ENCODE data around the gene GTF2A2.
"Not testable (repeated sequence)": the region's sequence is repeated elsewhere in the genome, so short reads cannot be mapped to it uniquely, and the experiment has no call there.

Gene GTF2A2, protein sequence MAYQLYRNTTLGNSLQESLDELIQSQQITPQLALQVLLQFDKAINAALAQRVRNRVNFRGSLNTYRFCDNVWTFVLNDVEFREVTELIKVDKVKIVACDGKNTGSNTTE

DNA sequence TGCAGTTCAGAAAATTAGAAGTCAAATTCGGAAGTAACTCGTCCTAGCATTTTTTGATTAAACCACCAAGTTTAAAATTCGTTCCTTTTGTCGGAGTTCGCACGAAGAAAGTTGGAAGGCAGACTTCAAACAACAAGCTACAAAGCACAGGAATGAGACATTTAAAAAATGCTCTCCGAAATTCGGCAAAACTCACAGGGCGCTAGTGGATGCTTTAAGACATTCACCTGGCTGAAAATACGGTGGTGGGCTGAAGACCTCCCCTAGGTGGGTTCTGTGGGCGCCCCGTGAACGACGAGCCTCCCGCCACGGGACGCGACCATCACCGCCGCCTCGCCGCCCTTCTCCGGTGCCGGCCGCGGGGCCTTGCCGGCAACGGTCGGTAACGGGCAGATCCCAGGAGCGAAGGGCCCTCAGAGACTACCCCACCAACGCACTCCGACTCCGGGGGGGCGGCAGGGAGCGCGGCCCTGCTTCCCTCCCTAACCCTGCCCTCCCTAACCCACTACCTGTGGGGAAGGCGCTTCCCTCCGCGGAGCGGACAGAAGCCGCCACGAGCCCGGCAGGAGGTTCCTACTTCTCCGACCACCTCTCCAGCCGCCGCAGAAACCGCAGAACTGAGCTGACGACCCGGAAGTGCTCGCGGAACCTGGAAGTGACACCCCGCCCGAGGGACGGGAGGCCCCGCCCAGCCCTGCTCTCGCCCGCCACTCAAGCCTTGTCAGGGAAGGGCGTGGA lies at the start of gene GTF2A2:
GTF2A2 (minus strand) TSS at position 619 of the 738 bp plus-strand sequence. CDS start 5,238 bp downstream, outside the sequence.
- DNase-seq: peak; percentile 97

DNA sequence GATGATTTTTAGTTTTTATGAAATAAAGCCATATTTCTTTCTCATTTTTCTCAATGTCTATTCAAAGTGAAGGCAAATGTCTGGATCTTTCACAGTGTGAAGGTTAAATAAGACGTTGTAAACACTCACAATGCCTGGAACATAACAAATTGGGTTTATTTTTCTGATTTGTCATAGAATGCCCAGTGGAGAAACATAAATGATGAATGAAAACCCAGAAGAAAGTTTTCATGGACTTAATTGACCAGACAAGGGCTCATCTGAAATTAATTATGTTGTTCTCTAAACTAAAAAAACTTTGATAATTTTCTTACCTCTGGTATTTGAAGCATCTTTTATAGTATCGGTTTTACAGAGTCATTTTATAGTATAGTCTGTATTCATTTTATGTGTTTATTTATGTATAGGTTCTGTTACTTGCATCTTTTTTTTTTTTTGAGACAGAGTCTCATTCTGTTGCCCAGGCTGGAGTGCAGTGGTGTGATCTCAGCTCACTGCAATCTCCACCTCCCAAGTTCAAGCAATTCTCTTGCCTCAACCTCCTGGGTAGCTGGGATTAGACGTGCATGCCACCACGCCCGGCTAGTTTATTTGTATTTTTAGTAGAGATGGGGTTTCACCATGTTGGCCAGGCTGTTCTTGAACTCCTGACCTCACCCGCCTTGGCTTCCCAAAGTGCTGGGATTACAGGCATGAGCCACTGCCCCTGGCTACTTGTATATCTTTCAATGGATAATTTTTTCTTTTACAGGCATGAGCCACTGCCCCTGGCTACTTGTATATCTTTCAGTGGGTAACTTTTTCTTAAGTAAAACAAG lies 46.9 kb upstream of the GTF2A2 start:
- no peak for DNase-seq

DNA sequence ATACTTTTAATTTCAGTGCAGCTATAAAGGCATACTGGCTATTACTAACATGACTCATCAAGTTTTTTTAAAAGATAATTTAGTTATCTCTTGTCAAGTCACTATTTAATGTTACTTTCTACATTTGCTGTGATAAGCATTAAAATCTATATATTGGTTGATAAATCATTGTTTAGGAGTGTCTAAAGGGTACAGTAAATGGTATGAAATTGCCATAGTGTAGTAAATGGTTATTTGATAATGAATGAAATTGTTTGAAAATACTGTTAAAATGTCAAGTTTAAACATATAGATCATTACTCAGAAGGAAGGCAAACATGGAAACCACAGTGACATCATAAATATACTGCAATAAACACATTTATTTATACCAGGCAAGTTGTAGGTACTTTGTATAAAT lies 45.0 kb upstream of the GTF2A2 start:
- no peak for DNase-seq

DNA sequence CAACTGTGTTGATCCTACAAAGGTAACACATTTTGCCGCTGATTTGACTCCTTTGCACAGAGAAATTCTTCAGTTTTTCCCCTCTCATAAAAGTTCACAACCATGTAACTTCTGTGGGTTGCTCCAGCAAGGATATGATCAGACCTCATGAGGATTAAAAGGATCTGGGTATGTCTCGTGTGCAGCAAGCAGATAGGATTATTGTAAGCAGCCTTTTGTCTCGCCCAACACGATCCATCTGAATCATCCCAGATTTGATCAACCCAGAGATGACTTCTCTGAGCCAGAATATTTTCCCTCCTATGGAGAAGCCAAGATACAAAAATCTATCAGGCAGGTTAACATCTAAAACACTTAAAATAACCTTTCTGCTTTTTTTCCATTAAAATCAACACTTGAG lies 44.6 kb upstream of the GTF2A2 start:
- DNase-seq: no peak

DNA sequence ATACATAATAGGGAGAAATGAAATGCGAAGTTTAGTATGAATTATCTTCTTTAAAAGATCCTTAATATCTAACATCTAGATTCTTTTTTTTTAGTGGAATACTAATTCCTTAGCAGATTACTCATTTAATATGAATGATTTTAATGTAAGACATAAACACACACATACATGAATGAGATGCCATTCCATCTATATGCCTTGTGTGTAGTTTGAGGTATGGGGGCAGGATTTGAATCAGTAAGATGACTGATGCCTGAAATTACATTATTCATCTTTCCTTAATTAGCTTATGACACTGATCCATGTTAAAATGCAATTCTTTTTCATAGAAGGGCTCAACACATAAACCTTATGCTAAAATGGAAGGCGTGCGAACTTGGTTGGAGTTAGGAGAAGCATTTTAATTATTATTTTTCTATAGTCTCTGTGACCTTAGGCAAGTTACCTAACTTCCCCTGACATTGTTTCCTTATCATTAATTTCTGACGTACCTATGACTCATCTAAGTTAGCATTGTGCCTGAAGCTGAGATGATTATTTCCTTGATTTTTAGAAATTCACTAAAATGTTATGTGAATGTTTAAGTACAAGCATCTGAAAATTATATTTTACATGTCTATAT lies 42.6 kb upstream of the GTF2A2 start:
- DNase-seq: peak; percentile 23

DNA sequence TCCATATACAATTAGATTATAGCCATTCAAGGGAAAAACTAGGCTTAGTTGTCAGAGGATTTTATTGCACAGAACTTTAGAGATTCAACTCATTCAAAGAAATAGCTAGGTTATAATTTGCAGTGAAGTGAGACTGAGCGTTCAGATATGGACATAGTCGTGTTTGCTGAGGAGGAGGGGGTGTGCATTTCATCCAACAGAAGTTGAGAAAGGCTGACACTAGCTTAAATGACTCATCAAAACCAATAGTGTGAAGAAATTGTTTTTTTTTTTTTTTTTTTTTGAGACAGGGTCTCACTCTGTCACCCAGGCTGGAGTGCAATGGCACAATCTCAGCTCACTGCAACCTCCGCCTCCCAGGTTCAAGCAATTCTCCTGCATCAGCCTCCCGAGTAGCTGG lies 40.8 kb upstream of the GTF2A2 start:
- DNase-seq: not testable (repeated sequence)

DNA sequence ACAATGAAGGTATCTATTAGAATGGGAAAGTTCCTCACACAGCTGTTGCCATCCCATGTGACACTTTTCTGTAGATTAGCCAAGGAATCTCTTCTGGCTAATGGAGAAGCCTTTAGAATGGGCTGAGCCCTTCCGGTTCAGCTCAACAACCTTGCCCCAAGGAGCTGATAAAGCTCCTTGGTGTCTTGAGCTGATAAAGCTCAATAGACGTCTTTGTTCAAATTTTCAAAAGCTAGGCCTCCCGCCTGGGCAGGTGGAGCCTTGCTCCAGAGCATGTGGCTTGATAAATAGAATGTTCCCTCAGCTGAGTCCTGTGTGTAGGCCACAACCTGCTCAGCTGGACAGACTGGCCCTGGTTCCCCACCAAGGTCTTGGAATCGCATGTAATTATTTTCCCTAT lies 39.0 kb upstream of the GTF2A2 start:
- DNase-seq: no peak

DNA sequence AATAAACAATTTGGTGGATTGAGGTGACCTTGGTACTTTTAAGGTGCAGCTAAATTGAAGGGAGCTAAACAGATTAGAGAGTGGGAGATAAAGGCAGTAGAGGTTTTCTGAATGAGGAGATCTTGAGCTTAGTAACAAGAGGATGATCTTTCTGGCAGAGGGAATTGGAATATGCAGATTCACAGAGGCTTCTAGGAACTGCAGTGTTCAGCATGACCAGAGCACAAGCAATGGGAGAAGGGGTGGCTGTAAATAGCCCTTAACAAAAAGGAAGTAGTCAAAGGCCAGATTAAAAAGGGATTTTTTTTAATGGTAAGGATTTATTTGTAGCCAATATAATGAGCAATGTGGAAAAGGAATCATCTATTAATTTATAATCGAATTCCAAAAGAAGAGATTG lies 37.5 kb upstream of the GTF2A2 start:
- DNase-seq: peak; percentile 22

DNA sequence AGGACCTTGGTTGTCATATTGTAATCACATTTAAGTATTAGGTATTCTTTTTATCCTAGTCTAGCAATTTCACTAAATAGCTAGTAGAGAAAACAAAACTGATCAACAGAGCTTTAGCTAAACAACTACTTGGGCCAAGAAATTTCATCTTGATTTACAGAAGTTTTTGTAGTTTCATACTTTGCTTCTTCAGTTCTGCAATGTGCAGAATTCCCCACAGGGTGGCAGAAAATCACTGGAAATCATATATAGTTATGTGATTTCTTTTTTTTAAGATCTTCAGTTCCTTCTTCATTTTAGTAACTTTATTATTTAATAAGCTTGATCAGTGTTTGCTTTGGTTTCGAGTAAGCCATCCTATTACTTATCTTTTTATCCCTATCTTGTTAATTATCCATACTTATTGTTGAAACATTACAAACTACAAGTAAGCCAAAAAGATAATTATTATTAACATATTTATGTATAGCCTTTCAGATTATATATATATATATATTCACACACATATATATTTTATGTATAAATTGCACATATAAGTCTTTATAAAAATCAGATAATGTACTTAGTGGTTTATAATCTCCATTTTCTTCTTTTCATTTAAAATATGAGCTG lies 34.0 kb upstream of the GTF2A2 start:
- DNase-seq: peak; percentile 78

DNA sequence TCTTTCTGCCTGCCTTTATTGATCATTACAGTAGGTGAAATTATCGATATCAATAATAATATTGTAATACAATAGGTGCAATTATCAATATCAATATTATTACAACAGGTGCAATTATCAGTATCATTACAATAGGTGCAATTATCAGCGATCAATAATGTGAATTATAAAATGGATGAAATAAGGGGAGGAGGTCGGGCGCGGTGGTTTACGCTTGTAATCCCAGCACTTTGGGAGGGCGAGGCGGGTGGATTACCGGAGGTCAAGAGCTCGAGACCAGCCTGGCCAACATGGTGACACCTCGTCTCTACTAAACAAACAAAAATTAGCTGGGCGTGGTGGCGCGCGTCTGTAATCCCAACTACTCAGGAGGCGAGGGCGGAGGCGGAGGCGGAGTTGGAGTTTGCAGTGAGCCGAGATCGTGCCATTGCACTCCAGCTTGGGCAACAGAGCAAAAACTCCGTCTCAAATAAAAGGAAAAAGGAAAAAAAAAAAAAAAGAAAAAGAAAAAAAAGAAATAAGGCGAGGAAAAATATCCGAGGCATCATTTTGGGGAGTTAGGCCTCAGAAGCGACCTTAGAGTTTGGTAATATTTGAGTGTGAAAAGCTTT lies 32.4 kb upstream of the GTF2A2 start:
- DNase-seq: peak; percentile 77

DNA sequence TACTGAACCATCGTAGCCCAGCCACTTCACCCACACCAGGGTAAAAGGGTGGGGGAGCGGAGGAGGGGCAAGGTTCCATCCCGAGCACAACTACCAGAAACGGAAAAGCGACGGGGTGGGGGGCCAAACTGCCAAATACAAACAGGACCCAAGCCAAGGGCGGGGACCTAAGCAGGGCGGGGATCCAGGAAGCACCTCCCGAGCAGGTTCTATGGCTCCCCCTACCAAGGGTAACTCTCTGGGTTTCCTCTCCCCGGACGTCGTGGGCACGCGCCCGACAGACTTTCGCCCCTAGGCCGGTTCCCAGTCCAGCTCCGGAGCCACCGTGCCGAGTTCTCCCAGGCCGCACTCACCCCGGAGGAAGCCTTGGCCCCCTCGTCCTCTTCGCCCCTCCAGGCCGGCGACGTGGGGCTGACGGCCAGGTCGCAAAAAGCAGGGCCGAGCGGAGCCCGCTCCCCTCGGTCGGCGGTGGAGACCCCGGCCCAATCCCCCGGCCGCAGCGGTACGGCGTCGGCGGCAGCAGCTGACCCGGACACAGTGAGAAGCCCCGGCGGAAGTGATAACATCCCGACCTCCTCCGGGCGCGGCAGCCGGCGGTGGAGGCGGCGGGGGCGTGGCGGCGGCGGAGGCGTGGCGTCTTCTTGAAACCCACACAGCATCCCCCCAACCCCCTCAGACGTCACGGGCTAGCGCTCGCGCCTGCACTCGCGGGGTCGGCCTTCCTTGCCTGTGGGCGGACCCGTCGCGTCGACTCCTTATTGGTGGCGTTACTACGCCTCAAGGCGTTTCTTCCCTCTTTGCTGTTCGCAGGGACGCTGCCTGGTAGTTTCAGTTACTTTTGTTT lies 31.7 kb upstream of the GTF2A2 start, which contains the start of gene BNIP2:
BNIP2 (minus strand) TSS at position 539 of the 844 bp plus-strand sequence. CDS start 6,863 bp downstream, outside the sequence.
- DNase-seq: peak; percentile 99

DNA sequence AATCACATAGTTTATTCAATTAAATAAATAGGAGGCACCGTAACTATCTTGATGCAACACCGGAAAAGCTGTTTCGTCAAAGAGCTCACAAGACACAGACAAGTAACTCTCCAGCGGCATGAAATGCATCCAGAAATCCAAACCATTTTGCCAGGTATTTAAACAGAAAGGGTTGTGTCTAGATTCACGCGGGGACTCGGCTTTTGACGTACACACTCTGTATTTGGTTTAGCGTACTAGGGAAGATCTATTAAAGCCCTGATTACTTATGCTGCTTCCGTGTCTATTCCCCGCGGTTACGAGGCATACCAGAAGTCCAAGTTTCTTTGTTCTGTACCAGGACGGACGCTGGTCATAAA lies 31.1 kb upstream of the GTF2A2 start:
- peak; percentile 79 for DNase-seq

DNA sequence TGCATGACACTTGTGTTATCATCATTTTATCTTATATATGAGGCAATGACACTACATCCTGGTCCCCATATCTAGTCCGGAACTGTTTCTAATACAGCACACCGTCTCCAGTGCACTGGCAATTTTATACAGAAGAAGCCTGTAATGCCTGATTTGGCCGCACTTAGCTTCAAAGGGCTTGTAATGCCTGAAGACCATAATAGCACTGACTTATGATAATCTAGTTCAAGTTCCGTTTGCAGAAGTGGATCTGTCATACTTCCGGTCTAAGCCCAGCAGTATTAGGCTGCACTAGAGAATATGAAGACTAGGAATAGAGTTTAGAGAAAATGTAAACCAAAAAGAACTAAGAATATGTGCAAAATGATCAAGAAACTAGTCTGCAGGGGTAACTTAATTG lies 30.5 kb upstream of the GTF2A2 start:
- peak; percentile 74 for DNase-seq

DNA sequence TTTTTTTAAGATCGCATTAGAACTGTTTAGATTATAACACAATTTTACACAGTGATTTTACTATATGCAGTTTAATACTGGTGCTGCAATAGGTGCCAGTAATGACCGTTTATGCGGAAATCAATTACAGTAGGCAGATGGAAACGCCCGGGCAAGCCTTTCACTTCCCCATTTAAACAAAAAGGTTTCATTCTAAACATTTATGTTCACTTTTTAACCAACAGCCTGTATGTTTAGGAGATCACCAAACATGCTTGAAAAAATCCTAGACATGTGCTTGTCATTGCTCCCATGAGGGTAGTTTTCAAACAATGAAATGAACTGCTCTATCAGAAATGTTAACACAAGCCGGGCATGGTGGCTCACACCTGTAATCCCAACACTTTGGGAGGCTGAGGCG lies 29.1 kb upstream of the GTF2A2 start:
- peak; percentile 87 for DNase-seq

DNA sequence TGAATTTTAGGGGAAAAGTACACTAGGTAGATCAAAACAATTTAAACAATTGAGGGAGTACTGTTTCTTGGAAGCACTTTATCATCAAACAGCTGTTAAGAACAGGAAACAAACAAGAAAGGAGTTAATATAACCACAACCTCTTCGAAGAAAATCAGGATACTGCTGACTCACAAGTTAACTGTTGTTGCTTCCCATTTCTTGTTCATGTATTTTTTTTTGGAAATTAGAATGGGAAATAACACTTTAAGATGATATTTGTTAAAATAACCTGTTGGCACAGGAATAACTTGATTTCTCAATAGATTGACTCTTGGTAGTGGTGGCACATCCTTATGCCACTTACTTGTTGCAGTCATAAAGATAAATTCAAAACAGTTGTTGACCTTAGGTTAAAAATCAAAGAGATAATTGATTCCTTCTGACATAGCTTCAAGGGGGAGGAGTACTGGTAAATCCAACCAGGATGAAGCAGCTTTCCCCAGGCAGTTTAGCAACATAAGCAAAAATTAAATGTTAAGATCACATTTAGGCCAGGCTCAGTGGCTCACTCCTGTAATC lies 28.5 kb upstream of the GTF2A2 start:
- peak; percentile 45 for DNase-seq

DNA sequence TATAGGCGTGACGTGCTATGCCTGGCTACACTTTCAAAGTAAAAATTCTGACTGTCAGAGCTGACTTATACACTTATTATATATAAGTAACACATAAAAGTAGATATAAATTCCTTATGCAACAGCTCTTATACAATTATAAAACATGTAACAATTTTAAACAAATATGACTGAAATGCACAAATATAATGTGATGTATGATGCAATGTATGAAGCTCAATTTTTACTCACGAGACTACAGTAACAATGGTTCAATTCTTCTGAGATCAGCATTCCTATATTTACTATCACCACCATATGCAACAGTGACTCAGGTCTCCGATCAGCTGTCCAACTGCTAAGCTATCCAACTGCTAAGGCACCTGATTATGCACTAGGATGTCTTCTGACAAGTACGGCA lies 23.6 kb upstream of the GTF2A2 start:
- DNase-seq: no peak

DNA sequence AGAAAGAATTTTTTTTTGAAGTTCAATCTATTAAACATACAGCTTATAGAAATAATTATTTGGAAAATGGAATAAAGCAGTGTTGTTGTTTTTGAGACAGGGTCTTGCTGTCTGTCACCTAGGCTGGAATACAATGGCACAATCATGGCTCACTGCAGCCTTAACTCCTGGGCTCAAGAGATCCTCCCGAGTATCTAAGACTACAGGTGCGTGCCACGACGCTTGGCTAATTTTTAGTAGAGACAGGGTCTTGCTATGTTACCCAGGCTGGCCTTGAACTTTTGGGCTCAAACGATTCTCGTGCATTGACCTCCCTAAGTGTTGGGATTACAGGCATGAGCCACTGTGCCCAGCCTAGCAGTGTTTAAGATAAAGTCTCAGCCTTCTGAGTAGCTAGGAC lies 23.0 kb upstream of the GTF2A2 start:
- no peak for DNase-seq

DNA sequence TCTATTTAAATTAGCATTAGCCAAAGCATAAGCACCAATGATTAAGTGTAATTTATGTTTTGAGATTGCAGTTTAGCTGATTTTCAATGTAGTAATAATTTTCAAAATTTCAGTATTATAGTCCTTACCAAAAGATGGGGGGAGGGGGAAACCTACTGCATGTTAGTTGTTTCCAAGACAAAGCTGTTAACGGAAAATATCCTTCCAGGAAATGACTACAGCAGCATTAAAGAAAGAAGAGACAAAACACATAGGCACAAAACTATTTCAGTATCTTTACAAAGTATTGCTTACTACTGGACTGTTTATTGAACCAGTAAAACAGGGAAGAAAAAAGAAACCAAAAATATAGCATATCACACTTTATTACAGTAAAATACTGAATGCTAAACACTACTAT lies 21.3 kb upstream of the GTF2A2 start:
- no peak for DNase-seq

DNA sequence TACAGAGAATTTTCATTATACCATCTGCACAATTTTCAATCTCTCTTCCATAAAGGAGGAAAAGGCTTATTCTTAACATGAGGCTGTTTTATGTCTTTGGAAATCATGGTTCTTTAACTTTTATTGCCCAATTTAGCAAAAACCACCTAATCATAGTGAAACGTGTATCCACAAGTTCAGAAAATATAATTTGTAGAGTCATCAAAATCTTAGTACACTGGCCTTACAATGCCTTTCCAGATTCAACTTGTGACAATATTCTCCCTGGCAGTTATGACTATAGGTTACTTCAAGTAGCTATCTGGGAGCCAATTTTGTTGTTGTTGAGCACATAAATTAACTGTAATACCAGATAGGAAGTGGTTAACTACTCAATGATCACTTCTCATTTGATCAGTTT lies 20.9 kb upstream of the GTF2A2 start:
- no peak for DNase-seq

DNA sequence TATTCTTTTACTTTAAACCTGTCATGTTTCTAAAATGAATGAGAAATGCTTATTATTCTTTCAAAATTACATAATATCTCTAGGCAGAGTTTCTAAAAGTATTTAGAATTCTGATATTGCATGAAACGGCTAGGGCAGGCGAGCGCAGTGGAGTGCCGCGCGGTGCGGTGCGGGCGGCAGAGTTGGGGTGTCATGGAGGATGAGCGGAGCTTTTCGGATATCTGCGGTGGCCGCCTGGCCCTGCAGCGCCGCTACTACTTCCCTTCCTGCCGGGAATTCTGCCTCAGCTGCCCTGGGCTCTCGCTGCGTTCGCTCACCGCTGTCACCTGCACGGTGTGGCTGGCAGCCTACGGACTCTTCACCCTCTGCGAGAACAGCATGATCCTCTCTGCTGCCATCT lies 19.2 kb upstream of the GTF2A2 start:
- DNase-seq: no peak

DNA sequence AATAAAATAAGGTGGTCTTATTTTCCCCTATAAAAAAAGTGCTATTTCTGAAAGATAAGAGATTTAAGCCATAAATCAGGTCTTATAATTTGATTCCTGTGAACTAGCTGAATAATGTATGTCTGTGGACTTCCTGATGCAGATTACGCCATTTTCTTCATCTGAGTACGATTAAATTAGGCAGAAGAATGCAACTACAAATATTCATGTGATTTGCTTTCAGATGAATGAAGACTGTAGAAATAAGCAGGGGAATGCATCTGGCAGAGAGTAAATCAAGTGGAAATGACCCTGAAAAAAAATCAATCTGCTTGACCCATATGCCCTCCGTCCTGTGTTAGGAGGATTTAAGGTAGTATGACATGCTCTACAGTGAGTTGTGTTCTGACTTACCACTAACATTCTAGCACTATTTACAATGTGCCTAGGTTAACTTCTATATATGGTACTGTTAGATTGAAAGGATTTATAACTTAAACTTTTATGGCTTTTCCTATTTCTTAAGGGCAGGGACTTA lies 17.1 kb upstream of the GTF2A2 start:
- DNase-seq: no peak
